GM12873 (cell line): ENCODE results near the gene AGO1.

Experiments
- TF ChIP-seq, protein P1 (sequence below): IDR thresholded peaks from 2 replicates; pipeline ENCODE4 v1.5.1; 2012; ENCODE audit warnings: low read depth, mild to moderate bottlenecking, moderate library complexity, low read length, control low read depth; ENCODE audit not compliant: insufficient read depth; ENCODE audit errors: missing control alignments

The AGO1 gene

DNA sequence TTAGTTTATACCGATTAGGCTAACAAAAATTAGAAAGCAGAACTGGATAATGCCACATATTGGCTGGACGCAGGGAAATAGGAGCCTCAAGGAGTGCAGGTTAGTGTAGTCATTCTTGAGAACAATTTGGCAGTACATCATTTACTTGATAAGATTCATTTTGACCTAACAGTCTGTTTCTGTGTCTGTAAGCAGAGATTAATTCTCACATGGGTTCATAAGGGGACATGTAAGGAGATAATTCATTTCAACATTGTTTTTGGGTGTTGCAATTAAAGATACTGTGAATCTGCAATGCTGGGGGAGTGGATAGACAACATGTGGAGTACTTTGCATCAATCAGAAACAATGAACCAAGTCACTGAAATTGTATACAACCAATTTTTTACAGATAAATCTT lies 79.9 kb downstream of the AGO1 start:
- TF ChIP-seq, protein P1, sequence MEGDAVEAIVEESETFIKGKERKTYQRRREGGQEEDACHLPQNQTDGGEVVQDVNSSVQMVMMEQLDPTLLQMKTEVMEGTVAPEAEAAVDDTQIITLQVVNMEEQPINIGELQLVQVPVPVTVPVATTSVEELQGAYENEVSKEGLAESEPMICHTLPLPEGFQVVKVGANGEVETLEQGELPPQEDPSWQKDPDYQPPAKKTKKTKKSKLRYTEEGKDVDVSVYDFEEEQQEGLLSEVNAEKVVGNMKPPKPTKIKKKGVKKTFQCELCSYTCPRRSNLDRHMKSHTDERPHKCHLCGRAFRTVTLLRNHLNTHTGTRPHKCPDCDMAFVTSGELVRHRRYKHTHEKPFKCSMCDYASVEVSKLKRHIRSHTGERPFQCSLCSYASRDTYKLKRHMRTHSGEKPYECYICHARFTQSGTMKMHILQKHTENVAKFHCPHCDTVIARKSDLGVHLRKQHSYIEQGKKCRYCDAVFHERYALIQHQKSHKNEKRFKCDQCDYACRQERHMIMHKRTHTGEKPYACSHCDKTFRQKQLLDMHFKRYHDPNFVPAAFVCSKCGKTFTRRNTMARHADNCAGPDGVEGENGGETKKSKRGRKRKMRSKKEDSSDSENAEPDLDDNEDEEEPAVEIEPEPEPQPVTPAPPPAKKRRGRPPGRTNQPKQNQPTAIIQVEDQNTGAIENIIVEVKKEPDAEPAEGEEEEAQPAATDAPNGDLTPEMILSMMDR, result no peak

DNA sequence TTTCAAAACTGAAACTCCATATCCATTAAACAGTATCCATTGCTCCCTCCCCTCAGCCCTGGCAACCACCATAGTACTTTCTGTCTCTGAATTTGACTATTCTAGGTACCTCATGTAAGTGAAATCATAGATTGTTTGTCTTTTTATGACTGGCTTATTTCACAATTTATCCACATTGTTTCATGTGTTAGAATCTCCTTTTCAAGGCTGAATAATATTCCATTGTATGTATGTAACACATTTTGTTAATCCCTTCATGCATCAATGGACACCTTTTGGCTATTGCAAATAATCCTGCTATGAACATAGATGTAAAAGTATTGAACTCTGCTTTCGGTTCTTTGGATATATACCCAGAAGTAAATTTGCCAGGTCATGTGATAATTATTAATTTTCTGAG lies 85.4 kb downstream of the AGO1 start:
- TF ChIP-seq, protein P1, result no peak

DNA sequence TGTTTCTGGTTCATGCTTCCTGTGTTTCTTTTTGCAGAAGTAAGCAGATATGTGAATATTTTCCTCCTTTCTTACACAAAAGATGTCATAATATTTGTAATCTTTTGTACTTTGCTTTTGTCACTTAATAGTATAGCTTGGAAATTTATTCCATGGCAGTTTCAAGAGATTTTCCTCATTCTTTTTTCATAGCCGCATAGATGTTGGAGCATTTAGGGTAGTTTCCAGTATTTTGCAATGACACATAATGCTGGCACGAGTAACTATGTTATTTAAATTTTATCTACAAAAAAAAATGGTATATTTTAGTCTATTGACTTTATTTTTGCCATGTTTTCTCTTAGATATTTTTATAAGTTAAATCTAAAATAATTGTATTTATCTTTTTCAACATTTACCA lies 88.6 kb downstream of the AGO1 start:
- TF ChIP-seq, protein P1, result no peak

DNA sequence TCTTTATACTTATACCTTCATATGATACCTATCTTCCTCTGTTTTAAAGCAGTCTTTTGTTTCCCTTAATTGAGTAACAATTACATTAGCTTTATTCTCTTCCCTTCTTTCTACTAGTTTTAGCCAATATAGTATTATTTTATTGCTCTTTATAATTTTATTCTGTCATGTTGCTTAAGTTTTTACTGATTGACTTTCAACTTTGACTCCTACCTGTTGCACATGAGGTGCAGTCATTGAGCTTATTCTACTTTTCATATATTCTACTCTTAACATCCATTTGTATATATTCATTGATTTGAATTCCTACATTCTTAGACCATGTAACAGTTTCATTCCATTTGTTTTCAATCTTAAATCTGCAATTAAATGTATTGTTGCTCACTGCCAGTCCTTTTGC lies 97.1 kb downstream of the AGO1 start:
- TF ChIP-seq, protein P1, result no peak
